HG03108 (cell line): ENCODE measurements around the gene OLFML2A.
"Not testable (repeated sequence)": the region's sequence is repeated elsewhere in the genome, so short reads cannot be mapped to it uniquely, and the experiment has no call there.

Experiments used
- ATAC-seq: cut with Tn5 transposase; IDR thresholded peaks from one replicate; pipeline ENCODE4 v1.9.1; 2021; ENCODE audit warnings: moderate library complexity; ENCODE audit not compliant: unreplicated experiment

The OLFML2A gene

GRCh38 chr9:124776954-124777648 is at the start of gene OLFML2A:
TSS of gene OLFML2A (plus strand) at chr9:124777133. CDS start at chr9:124777271, 138 bp downstream.
- no peak for ATAC-seq

GRCh38 chr9:124730772-124731171 is 46.2 kb upstream of the OLFML2A start:
- no peak for ATAC-seq

DNA sequence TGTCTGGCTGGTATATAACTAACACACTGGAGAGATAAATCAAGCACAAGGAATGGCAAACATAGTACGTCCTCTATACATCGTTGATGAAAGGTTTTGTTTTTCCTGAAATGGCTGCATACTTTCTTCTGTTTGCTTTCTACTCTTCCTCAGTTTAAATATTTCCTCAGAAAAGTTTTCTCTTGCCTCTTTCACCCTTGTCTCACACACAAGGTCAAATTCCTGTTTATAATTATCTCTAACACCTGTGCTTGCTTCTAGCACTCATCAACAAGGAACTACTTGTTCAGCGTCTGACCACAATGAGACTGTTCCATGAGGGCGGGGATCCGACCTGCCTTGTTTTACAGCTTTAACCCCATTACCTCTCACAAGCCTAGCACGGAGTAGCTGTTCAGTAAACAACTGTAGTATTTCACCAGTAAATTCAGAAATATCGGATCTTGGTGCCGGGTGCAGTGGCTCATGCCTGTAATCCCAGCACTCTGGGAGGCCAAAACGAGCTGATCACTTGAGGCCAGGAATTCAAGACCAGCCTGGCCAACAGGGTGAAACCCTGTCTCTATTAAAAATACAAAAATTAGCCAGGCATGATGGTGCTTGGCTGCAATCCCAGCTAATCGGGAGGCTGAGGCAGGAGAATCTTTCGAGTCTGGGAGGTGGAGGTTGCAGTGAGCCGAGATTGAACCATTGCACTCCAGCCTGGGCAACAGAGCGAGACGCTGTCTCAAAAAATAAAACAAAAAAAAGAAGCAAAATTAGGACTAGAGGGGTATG is 42.8 kb upstream of the OLFML2A start:
- ATAC-seq, result no peak

- not testable (repeated sequence) for ATAC-seq
Measured at GRCh38 chr9:124734741-124735083, 42.2 kb upstream of the OLFML2A start.

DNA sequence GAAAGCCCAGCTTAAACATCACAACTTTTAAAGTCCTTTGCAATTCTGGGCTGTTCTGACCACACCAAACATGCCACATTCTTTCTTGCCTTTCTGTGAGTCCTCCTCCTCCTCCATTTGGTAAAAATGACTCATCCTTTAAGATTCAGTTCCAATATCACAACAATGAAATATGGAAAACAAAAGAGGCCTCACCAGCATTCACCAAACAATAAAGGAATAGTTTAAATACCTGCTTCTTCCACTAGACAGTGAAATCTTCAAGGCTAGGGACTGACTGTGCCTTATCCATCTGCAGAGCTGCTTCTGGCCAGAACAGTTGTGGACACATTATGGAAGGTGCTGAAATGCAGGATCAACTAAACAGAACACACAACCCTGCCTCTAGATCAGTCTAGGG is 41.8 kb upstream of the OLFML2A start:
- ATAC-seq, result no peak

DNA sequence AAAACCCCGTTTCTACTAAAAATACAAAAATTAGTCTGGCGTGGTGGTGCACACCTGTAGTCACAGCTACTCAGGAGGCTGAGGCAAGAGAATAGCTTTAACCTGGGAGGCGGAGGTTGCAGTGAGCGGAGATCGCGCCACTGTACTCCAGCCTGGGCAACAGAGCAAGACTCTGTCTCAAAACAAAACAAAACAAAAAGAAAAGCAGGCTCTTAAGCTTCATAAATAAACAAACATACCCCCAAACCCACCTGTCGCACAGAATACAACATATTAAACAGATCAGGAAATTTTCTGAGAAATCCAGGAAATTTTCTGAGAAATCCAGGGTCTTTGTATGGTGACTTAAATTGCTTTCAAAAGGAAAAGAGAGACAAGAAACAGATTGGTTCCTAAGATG is 38.9 kb upstream of the OLFML2A start:
- not testable (repeated sequence) for ATAC-seq

- no peak for ATAC-seq
Measured at GRCh38 chr9:124739360-124739759, 37.6 kb upstream of the OLFML2A start.

DNA sequence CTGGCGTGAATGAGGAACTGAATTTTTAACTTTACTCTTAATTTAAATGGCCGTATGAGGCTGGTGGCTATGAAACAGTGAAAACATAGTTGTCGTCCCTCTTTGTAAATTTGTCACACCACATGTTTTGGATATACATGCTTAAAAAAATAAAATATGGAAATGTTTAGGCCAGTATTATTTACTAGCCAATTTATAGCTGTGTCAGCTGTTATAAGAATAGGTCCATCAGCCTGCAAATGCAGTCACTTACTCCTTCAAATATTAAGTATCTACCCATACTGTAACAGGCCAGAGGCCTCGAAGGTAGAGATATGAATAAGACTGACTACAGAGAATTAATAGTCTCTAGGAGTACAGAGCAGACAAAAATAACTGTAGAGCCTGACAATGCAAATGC is 35.8 kb upstream of the OLFML2A start:
- no peak for ATAC-seq

- ATAC-seq, result no peak
Measured at GRCh38 chr9:124741662-124742061, 35.3 kb upstream of the OLFML2A start.

- ATAC-seq, result no peak
Measured at GRCh38 chr9:124742940-124743339, 34.0 kb upstream of the OLFML2A start.

GRCh38 chr9:124743686-124744348 is 33.1 kb upstream of the OLFML2A start:
- no peak for ATAC-seq

- ATAC-seq, result no peak
Measured at GRCh38 chr9:124747065-124747464, 29.9 kb upstream of the OLFML2A start.

DNA sequence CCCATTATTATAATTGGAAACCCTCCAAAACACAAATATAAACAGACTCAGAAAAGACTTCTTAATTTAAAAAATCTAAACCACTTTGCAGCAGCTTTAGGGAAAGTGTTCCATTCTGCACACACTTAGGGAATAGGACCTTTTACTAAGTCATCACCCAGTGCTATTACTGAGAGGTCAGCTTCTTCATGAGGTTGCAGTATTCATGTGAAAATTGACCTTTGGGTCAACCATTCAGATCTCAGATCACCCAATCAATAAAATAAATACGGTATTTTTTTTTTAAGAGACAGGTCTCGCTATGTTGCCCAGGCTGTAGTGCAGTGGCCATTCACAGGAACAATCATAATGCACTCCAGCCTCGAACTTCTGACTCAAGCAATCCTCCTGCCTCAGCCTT is 27.6 kb upstream of the OLFML2A start:
- no peak for ATAC-seq

DNA sequence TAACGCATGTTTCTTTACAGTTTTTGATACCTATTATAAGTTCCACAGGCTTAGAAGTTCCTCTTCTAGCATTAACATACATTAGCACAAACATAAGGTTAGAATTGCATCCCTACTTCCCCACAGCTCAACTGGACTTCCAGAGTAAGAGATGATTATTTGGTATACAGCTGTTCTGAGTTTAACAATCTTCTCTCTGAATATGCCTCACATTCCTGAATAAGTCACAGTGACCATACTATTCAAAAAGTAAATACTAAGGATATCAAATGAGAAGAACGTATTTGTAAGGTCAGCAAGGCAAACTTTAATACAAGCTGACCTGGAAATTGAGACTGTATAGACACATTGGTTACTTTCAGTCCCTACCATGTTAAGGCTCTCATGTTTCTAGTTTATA is 27.2 kb upstream of the OLFML2A start:
- ATAC-seq, result no peak

- no peak for ATAC-seq
Measured at GRCh38 chr9:124752967-124753366, 24.0 kb upstream of the OLFML2A start.

- ATAC-seq, result no peak
Measured at GRCh38 chr9:124754289-124754688, 22.6 kb upstream of the OLFML2A start.

DNA sequence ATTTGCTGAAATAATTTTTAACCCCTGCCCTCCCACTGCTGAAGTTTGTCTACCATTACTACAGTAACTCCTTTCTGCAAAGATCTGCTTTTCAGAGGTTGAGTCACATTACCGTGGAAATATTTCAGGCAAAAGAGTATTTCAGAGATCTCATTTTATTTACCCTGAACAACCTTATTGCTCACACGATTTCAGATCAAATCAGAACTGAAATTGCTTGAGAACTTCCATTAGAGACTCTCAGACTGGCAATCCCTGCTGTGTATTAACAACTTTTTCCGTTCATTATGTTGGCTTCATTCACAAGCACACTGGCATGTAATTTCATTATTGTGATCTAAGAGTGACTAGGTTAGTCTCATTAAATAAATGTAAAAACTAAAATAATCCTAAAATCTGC is 21.9 kb upstream of the OLFML2A start:
- no peak for ATAC-seq

GRCh38 chr9:124756011-124756410 is 20.9 kb upstream of the OLFML2A start:
- ATAC-seq, result no peak

DNA sequence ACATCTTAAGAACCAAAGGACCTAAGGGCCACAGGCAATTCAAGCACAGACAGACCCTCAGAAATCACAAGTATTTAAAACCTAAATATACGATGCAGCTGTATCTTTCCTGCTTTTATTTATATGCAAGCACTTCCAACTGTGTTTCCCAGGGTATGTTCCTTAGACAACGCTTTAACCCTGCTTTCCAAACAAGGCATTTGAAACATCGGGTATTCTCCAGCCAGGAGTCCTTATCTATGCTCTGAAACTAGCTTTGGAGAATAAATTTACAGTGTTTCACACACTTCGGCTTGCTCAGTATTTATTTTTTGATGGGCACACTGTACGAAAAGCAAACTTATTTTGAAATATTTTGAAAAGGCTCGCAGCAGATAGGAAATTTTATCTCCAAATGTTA is 19.3 kb upstream of the OLFML2A start:
- no peak for ATAC-seq

DNA sequence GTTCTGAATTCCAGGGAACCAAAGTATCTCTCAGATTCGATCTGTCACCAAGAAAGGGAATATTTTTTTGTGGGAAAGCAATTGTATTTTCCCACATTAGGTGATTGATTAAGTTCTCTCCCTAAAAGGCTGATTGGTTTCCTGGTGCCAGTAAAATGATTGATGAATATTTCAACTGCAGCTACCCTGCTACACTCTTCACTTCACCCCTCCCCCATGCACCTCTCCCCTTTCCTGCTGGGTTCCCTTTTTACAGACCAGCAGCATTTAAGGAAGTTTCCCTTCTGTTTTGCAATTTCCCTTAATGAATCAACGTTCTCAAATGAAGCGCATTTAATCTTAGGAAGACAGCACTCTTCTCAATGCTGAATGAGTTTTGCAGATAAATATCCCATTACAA is 18.9 kb upstream of the OLFML2A start:
- no peak for ATAC-seq

DNA sequence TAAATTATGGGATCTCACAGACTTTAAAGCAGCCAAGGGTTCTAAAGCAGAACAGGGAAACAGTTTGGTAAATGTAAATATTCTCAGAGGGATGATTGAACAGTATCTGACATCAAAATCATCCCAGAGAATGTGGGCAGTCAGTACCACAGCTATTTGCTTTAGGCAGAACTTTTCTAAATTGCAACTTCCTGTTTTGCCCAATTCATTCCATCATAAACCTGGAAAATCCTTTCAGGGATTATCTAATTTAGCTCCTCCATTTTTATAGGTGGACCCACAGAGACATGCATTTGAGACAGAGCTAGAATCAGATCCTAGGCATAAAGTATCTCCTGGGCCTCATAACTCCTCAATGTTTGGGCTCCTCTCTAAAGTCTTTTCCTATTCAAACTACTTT is 18.2 kb upstream of the OLFML2A start:
- no peak for ATAC-seq

DNA sequence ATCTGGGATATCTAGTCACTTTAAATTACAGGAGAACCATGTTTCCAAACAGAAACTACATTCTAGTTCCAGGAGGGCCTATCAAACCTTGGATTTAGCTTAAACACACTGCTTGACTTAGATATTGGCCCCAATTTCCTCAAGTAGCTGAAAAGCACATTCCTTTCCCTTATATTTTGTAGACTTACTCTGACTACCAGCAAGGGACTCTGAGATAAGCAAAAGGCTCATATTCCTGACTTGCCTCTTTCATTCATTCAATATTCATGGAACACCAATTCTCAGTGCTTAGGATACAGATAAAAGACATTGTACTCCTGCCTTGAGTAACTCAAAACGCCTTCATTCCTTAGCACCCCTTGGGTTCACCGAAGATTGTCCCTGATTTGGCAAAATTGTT is 17.6 kb upstream of the OLFML2A start:
- no peak for ATAC-seq
